VCaP (cell line): ENCODE measurements around the gene KRTAP29-1.

Source experiments
- H3K27ac ChIP-seq: fragments of 450-650 bp; 2 replicates; pipeline ENCODE4 v1.5.1; 2017
- TF ChIP-seq, protein P1 (sequence below): fragments of 450-650 bp; conservative IDR thresholded peaks from 2 replicates; pipeline ENCODE4 v1.5.1; 2017; ENCODE audit warnings: mild to moderate bottlenecking, moderate library complexity

KRTAP29-1 gene

DNA sequence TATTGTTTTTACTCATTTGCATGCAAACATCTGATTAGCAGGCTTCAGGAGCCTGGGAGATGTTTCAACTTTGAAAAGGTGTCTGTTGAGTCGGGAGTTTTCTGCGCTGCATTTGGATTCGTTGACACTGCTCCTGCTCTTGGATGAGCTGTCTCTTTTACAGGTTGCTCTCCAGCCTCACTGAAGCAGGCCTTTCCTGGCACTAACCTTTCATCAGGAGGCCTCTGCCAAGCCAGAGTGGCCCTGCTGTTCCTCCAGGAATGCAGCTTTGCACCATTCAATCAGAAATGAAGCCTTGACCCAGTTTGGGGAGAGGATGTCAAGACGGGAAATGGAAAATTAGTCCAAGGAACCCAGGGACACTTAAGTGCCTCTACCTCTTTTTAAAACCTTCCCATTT is 330 bp upstream of the KRTAP29-1 start:
- H3K27ac ChIP-seq = no peak overlapping the region
- TF ChIP-seq, protein P1, sequence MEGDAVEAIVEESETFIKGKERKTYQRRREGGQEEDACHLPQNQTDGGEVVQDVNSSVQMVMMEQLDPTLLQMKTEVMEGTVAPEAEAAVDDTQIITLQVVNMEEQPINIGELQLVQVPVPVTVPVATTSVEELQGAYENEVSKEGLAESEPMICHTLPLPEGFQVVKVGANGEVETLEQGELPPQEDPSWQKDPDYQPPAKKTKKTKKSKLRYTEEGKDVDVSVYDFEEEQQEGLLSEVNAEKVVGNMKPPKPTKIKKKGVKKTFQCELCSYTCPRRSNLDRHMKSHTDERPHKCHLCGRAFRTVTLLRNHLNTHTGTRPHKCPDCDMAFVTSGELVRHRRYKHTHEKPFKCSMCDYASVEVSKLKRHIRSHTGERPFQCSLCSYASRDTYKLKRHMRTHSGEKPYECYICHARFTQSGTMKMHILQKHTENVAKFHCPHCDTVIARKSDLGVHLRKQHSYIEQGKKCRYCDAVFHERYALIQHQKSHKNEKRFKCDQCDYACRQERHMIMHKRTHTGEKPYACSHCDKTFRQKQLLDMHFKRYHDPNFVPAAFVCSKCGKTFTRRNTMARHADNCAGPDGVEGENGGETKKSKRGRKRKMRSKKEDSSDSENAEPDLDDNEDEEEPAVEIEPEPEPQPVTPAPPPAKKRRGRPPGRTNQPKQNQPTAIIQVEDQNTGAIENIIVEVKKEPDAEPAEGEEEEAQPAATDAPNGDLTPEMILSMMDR = no peak

DNA sequence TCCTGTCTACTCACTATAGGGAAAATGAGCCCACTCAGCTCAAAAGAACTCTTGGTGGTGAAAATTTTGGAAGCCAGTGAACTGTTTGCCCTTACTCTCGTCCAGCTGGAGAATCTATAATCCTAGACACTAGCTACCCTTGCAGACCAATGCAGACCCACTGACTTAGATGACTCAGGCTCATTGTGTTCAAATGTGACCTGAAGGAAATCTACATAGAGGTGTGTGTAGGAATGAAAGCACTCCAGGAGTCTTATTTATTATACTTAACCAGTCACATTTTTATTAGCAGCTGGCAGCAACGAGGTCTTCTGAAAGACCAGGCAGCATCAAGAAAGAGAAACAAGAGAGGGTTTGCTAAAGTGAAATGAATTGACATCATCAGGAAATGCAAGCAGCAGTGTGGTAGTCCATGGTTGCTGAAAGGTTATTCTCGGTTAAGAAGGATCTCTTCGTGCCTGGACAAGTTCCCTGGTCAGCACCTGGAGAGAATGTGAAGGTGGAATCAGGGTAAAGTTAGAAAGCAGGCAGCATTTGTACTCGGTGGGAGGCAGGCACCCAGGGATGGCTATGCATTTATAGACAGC is 1.4 kb downstream of the KRTAP29-1 start:
- TF ChIP-seq, protein P1 = no peak
- H3K27ac ChIP-seq = no peak overlapping the region

DNA sequence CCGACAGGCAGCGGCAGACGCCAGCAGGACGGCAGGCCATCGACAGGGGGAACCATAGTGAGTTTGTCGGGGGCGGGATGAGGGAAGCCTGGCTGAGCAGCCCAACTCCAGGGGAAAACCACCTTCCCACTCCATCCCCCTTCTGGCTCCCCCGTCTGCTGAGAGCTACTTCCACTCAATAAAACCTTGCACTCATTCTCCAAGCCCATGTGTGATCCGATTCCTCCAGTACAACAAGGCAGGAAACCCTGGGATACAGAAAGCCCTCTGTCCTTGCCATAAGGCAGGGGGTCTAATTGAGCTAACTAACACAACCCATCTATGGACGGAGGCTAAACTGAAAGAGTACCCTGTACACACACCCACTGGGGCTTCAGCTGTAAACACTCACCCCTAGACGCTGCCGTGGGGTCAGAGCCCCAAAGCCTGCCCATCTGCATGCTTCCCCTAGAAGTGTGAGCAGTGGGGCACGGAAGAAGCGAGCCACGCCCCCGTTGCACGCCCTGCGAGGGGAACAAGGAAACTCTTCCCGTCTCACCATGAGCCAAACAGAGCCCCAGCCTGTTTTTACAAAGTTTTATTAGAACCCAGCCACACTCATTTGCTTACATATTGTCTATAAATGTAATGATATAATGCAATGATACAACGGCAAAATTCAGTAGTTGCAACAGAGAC is 4.1 kb downstream of the KRTAP29-1 start:
- TF ChIP-seq, protein P1 = no peak
- no peak overlapping the region for H3K27ac ChIP-seq

DNA sequence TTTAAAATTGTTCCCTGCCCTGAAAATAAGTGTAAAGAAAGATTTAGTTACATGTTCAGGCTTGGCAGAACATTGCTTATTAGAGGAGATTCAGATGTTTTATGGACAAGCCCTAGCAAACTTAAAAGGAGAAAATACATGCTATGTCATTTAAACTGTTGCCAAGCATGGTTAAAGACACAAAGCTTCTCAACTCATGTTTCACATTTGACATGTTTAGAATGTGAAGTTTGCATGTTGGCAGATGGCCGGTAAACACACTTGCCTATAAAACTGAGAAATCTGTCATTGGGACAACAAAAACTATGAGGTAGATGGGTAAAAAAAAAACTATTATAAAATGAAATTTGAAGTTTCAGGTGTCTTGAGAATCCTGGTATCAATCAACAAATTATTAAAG is 5.8 kb downstream of the KRTAP29-1 start:
- TF ChIP-seq, protein P1 = no peak
- H3K27ac ChIP-seq = no peak overlapping the region

DNA sequence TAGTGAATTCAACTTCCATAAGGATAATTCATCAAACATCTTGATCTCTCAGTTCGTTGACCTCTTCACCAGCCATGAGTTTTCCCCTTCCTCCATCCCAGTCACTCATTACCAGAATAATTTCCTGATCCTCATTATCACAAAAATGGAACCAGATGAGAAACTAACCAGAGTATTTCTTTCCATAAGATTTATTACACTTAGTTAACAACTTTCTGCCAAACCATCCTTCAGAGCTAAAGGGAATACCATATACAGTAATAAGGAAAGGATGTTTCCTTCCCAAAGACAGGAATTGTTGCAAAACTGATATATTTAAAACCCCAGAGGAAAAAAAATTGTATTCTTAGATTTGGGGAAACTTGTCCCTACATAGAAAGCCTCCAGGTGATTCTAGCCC is 8.6 kb downstream of the KRTAP29-1 start:
- TF ChIP-seq, protein P1 = no peak

DNA sequence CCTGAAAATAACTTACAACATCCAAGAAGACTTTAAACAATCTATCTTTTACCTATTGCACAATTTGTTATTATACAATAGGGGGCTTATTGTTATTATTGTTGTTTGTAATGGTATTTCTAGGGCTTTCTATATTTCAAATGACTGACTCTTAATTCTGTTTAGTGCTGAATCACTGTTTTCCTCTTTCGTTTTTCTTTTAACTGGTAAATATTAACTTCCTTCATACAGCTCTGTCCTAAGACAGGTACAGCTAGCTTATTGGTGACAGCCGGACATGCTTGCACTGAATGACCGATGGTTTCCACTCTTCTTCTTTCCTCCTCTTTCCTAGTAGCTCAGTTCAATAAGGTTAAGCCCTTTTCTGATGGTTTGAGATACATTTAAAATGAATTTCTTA is 15.6 kb downstream of the KRTAP29-1 start:
- TF ChIP-seq, protein P1 = no peak
- H3K27ac ChIP-seq = no peak overlapping the region

More for the DNA sequence above, 8.6 kb downstream of the KRTAP29-1 start:
- no peak overlapping the region for H3K27ac ChIP-seq

DNA sequence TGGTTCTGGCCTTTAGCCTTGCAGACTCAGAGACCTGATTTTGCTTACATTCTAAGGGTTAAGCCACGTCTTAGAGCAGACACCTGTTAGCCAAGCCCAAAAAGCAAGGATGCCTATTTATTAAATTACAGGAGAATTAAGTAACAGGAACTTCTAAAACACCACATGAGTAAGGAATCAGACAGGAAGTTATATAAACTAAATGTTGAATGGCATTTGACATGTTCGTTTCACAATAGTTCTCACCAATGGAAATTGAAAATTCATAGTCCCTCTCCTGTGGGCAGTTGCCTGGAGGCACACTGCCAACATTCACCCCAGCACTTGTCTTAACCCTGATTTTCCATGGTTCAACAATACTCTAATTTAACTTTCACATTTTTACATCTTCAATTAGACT is 18.1 kb downstream of the KRTAP29-1 start:
- TF ChIP-seq, protein P1 = no peak
- H3K27ac ChIP-seq = no peak overlapping the region
